ENCODE measurements around the gene DAP.

DNA sequence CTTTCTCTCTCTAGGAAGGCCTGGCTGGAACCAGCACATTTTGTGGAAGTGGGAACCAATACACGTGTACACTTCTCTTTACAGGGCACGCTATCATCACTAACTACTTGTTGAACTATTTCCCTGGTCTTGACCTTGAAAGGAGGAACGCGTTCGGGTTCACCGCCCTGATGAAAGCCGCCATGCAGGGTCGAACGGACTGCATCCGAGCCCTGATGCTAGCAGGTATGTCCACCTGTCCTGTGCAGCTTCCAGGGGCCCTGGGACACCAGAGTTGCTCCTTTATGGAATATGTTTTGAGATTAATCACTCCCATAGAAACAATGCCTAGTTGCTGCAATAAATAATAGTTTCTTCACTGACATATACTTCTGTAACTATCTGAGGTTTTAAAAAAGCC is 123.1 kb downstream of the DAP start:
- TF ChIP-seq TCF7L2 (IDR thresholded peaks at IDR 0.05; ENCODE audit: low read depth, low read length) (no peak), POLR2AphosphoS5 (IDR thresholded peaks at IDR 0.05; ENCODE audit: low read depth, low read length) (no peak)
- TF ChIP-seq, protein P1, sequence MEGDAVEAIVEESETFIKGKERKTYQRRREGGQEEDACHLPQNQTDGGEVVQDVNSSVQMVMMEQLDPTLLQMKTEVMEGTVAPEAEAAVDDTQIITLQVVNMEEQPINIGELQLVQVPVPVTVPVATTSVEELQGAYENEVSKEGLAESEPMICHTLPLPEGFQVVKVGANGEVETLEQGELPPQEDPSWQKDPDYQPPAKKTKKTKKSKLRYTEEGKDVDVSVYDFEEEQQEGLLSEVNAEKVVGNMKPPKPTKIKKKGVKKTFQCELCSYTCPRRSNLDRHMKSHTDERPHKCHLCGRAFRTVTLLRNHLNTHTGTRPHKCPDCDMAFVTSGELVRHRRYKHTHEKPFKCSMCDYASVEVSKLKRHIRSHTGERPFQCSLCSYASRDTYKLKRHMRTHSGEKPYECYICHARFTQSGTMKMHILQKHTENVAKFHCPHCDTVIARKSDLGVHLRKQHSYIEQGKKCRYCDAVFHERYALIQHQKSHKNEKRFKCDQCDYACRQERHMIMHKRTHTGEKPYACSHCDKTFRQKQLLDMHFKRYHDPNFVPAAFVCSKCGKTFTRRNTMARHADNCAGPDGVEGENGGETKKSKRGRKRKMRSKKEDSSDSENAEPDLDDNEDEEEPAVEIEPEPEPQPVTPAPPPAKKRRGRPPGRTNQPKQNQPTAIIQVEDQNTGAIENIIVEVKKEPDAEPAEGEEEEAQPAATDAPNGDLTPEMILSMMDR (IDR thresholded peaks at IDR 0.05): no peak
- TF ChIP-seq, protein P2, sequence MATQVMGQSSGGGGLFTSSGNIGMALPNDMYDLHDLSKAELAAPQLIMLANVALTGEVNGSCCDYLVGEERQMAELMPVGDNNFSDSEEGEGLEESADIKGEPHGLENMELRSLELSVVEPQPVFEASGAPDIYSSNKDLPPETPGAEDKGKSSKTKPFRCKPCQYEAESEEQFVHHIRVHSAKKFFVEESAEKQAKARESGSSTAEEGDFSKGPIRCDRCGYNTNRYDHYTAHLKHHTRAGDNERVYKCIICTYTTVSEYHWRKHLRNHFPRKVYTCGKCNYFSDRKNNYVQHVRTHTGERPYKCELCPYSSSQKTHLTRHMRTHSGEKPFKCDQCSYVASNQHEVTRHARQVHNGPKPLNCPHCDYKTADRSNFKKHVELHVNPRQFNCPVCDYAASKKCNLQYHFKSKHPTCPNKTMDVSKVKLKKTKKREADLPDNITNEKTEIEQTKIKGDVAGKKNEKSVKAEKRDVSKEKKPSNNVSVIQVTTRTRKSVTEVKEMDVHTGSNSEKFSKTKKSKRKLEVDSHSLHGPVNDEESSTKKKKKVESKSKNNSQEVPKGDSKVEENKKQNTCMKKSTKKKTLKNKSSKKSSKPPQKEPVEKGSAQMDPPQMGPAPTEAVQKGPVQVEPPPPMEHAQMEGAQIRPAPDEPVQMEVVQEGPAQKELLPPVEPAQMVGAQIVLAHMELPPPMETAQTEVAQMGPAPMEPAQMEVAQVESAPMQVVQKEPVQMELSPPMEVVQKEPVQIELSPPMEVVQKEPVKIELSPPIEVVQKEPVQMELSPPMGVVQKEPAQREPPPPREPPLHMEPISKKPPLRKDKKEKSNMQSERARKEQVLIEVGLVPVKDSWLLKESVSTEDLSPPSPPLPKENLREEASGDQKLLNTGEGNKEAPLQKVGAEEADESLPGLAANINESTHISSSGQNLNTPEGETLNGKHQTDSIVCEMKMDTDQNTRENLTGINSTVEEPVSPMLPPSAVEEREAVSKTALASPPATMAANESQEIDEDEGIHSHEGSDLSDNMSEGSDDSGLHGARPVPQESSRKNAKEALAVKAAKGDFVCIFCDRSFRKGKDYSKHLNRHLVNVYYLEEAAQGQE (IDR thresholded peaks at IDR 0.05; ENCODE audit: insufficient read depth in 1 of 2, low read depth in 2 of 2, low read length in 1 of 2): no peak
